IPS-11a (cell line): ENCODE results near the gene SEC14L3.

Experiments
- H3K4me3 ChIP-seq: one replicate; pipeline ENCODE4 v1.5.1; 2013; ENCODE audit warnings: low read depth, low read length, control low read depth

The SEC14L3 gene

GRCh38 chr22:30423959-30424533 lies 47.8 kb downstream of the SEC14L3 start:
- peak overlapping the region; percentile 74 for H3K4me3 ChIP-seq

- peak overlapping the region; percentile 74 for H3K4me3 ChIP-seq
Observed at GRCh38 chr22:30423301-30423958, 48.4 kb downstream of the SEC14L3 start.

- peak overlapping the region; percentile 74 for H3K4me3 ChIP-seq
Observed at GRCh38 chr22:30422481-30423300, 49.1 kb downstream of the SEC14L3 start.

- no peak overlapping the region for H3K4me3 ChIP-seq
Observed at GRCh38 chr22:30421695-30422480, 49.9 kb downstream of the SEC14L3 start.

GRCh38 chr22:30420347-30421125 lies 51.3 kb downstream of the SEC14L3 start:
- no peak overlapping the region for H3K4me3 ChIP-seq

GRCh38 chr22:30416837-30417236 lies 55.0 kb downstream of the SEC14L3 start:
- H3K4me3 ChIP-seq = no peak overlapping the region

GRCh38 chr22:30416403-30416802 lies 55.4 kb downstream of the SEC14L3 start:
- no peak overlapping the region for H3K4me3 ChIP-seq

- no peak overlapping the region for H3K4me3 ChIP-seq
Observed at GRCh38 chr22:30414525-30415047, 57.2 kb downstream of the SEC14L3 start.

GRCh38 chr22:30413745-30414524 lies 57.9 kb downstream of the SEC14L3 start:
- no peak overlapping the region for H3K4me3 ChIP-seq

GRCh38 chr22:30413001-30413400 lies 58.8 kb downstream of the SEC14L3 start:
- H3K4me3 ChIP-seq = no peak overlapping the region

GRCh38 chr22:30411780-30412179 lies 60.0 kb downstream of the SEC14L3 start:
- no peak overlapping the region for H3K4me3 ChIP-seq
